H9 (cell line): ENCODE results near the gene FLG. TPM values are rescaled to one million over a fixed set of nuclear protein-coding genes. Genes with fewer than 3 reads are reported as not detected.

Experiments used
- DNase-seq: peaks from one replicate; pipeline ENCODE4 v3.0.0-alpha.2; 2017
- H2AFZ ChIP-seq: one replicate; pipeline ENCODE4 v1.6.1; 2013; ENCODE audit warnings: mild to moderate bottlenecking, low read length, control low read depth, moderate library complexity
- H2AK5ac ChIP-seq: 2 replicates; pipeline ENCODE4 v1.6.1; 2013; ENCODE audit warnings: low read length, control low read depth, mixed read lengths; ENCODE audit not compliant: insufficient read length
- H2BK120ac ChIP-seq: one replicate; pipeline ENCODE4 v1.6.1; 2013; ENCODE audit warnings: low read depth, mild to moderate bottlenecking, low read length, control low read depth, inconsistent platforms; ENCODE audit not compliant: poor library complexity, severe bottlenecking
- H2BK12ac ChIP-seq: 2 replicates; pipeline ENCODE4 v1.6.1; 2013; ENCODE audit warnings: low read length, control low read depth, mixed read lengths, low read depth; ENCODE audit not compliant: insufficient read length
- H2BK15ac ChIP-seq: 2 replicates; pipeline ENCODE4 v1.6.1; 2013; ENCODE audit warnings: low read depth, low read length, control low read depth
- H2BK20ac ChIP-seq: one replicate; pipeline ENCODE4 v1.6.1; 2013; ENCODE audit warnings: low read depth, mild to moderate bottlenecking, low read length, control low read depth, inconsistent platforms; ENCODE audit not compliant: poor library complexity, severe bottlenecking
- H2BK5ac ChIP-seq: 2 replicates; pipeline ENCODE4 v1.6.1; 2013; ENCODE audit warnings: low read length, control low read depth, mixed read lengths; ENCODE audit not compliant: insufficient read length
- H3K14ac ChIP-seq: 2 replicates; pipeline ENCODE4 v1.6.1; 2013; ENCODE audit warnings: low read length, control low read depth; ENCODE audit not compliant: insufficient read depth
- H3K18ac ChIP-seq: 2 replicates; pipeline ENCODE4 v1.6.1; 2013; ENCODE audit warnings: low read depth, mild to moderate bottlenecking, mixed read lengths, low read length, control low read depth; ENCODE audit not compliant: insufficient read length
- H3K23ac ChIP-seq: 2 replicates; pipeline ENCODE4 v1.6.1; 2013; ENCODE audit warnings: low read length, control low read depth, mixed read lengths, low read depth; ENCODE audit not compliant: insufficient read length
- H3K23me2 ChIP-seq: 2 replicates; pipeline ENCODE4 v1.6.1; 2013; ENCODE audit warnings: low read depth, mild to moderate bottlenecking, mixed read lengths, low read length, control low read depth; ENCODE audit not compliant: insufficient read length, poor library complexity, severe bottlenecking
- H3K27ac ChIP-seq: 2 replicates; pipeline ENCODE4 v1.5.1; 2013; ENCODE audit warnings: low read length, control low read depth, mixed read lengths, low read depth; ENCODE audit not compliant: insufficient read length
- H3K27me3 ChIP-seq: 2 replicates; pipeline ENCODE4 v1.6.1; 2013; ENCODE audit warnings: low read length, control low read depth, inconsistent platforms; ENCODE audit not compliant: insufficient read depth
- H3K4ac ChIP-seq: 2 replicates; pipeline ENCODE4 v1.6.1; 2013; ENCODE audit warnings: low read depth, mild to moderate bottlenecking, control low read depth, inconsistent platforms, low read length, moderate library complexity
- H3K4me1 ChIP-seq: 2 replicates; pipeline ENCODE4 v1.6.1; 2013; ENCODE audit warnings: low read length, control low read depth, inconsistent platforms; ENCODE audit not compliant: insufficient read depth
- H3K4me2 ChIP-seq: 2 replicates; pipeline ENCODE4 v1.6.1; 2013; ENCODE audit warnings: low read length, control low read depth, mixed read lengths; ENCODE audit not compliant: insufficient read length, insufficient read depth
- H3K56ac ChIP-seq: 2 replicates; pipeline ENCODE4 v1.6.1; 2013; ENCODE audit warnings: low read depth, mild to moderate bottlenecking, mixed read lengths, low read length, control low read depth; ENCODE audit not compliant: insufficient read length
- H3K79me1 ChIP-seq: 2 replicates; pipeline ENCODE4 v1.6.1; 2013; ENCODE audit warnings: low read depth, mild to moderate bottlenecking, moderate library complexity, low read length, control low read depth, inconsistent platforms; ENCODE audit not compliant: insufficient read depth, poor library complexity, severe bottlenecking
- H3K79me2 ChIP-seq: 2 replicates; pipeline ENCODE4 v1.6.1; 2013; ENCODE audit warnings: low read length, control low read depth, inconsistent platforms; ENCODE audit not compliant: insufficient read depth
- H3K9ac ChIP-seq: 2 replicates; pipeline ENCODE4 v1.6.1; 2013; ENCODE audit warnings: low read length, control low read depth, mixed read lengths; ENCODE audit not compliant: insufficient read length; ENCODE audit errors: extremely low read depth
- H3K9me3 ChIP-seq: one replicate; pipeline ENCODE4 v1.6.1; 2013; ENCODE audit warnings: low read depth, low read length, inconsistent platforms; ENCODE audit not compliant: control insufficient read depth
- H3T11ph ChIP-seq: one replicate; pipeline ENCODE4 v1.6.1; 2013; ENCODE audit warnings: mild to moderate bottlenecking, low read length, control low read depth, inconsistent platforms
- H4K20me1 ChIP-seq: one replicate; pipeline ENCODE4 v1.6.1; 2013; ENCODE audit not compliant: control insufficient read depth, insufficient read length, insufficient read depth
- H4K5ac ChIP-seq: 2 replicates; pipeline ENCODE4 v1.6.1; 2013; ENCODE audit warnings: low read depth, mild to moderate bottlenecking, mixed read lengths, low read length, control low read depth; ENCODE audit not compliant: insufficient read length
- H4K8ac ChIP-seq: replicated peaks from 2 replicates; pipeline ENCODE4 v1.6.1; 2013; ENCODE audit warnings: low read length, control low read depth, mixed read lengths, low read depth; ENCODE audit not compliant: insufficient read length
- H4K91ac ChIP-seq: 2 replicates; pipeline ENCODE4 v1.6.1; 2013; ENCODE audit warnings: low read depth, mild to moderate bottlenecking, moderate library complexity, mixed read lengths, low read length, control low read depth; ENCODE audit not compliant: insufficient read length
- H3K27ac Mint-ChIP-seq, 3 experiments: 2 replicates in 2 of 3; 3 replicates in 1 of 3; pipeline ENCODE4 v1.8.0; 2020 to 2021; ENCODE audit warnings: mixed read lengths in 3 of 3, mild to moderate bottlenecking in 1 of 3, moderate library complexity in 1 of 3
- H3K27me3 Mint-ChIP-seq: 2 replicates; pipeline ENCODE4 v1.8.0; 2021; ENCODE audit warnings: low read depth, mild to moderate bottlenecking, moderate library complexity, mixed read lengths
- H3K36me3 Mint-ChIP-seq, 3 experiments: 2 replicates in 2 of 3; 3 replicates in 1 of 3; pipeline ENCODE4 v1.8.0; 2020 to 2021; ENCODE audit warnings: low read depth in 3 of 3, mixed read lengths in 3 of 3; ENCODE audit not compliant: insufficient read depth in 1 of 3
- H3K4me1 Mint-ChIP-seq, 2 experiments: 2 replicates each; pipeline ENCODE4 v1.8.0; 2020; ENCODE audit warnings: mixed read lengths in 2 of 2
- H3K4me3 Mint-ChIP-seq, 2 experiments: 2 replicates in 1 of 2; 3 replicates in 1 of 2; pipeline ENCODE4 v1.8.0; 2020 to 2021; ENCODE audit warnings: mild to moderate bottlenecking in 2 of 2, mixed read lengths in 2 of 2, moderate library complexity in 1 of 2
- H3K9me3 Mint-ChIP-seq, 2 experiments: 2 replicates in 1 of 2; 3 replicates in 1 of 2; pipeline ENCODE4 v1.8.0; 2020; ENCODE audit warnings: mild to moderate bottlenecking in 2 of 2, mixed read lengths in 2 of 2, moderate library complexity in 1 of 2
- CTCF ChIP-seq: fragments of 200-600 bp; sonication (generic); conservative IDR thresholded peaks from 3 replicates; pipeline ENCODE4 v1.8.0; 2021; ENCODE audit warnings: antibody characterized with exemption, mild to moderate bottlenecking
- WGBS: extraction: QIAGEN DNeasy Blood & Tissue Kit; methylation state at CpG from one replicate; pipeline ENCODE4 v1.1.7; 2013; ENCODE audit warnings: missing lambda C conversion rate, low lambda C conversion rate, mixed read lengths; ENCODE audit not compliant: insufficient read length; ENCODE audit errors: extremely low coverage; 5-methylcytosine and 5-hydroxymethylcytosine counted together
- total RNA-seq: library from RNA; stranded (reverse); gene quantifications from 2 replicates; pipeline ENCODE4 v1.2.1, GENCODE V29; 2021

The FLG gene
- total RNA-seq, 1 experiment from 2014 or later: not detected

- H3T11ph ChIP-seq: no peak overlapping the region
- no peak overlapping the region for H3K27ac Mint-ChIP-seq
- TF ChIP-seq CTCF: no peak
- no peaks in the 10 kb centered on the region for H4K20me1 ChIP-seq
- peaks cover 3 to 16% (median 7%) of the 10 kb centered on the region in 3 experiments; a peak in 5 of 7 replicates for H3K36me3 Mint-ChIP-seq
- H2BK120ac ChIP-seq: no peak overlapping the region
- H3K9me3 Mint-ChIP-seq: peaks cover 94% of the 10 kb centered on the region in 2 experiments
- H3K4me2 ChIP-seq: no peak overlapping the region
- H4K5ac ChIP-seq: no peak overlapping the region
- no peaks in the 10 kb centered on the region for H3K79me1 ChIP-seq
- H3K4me1 ChIP-seq: no peaks in the 10 kb centered on the region
- H2BK12ac ChIP-seq: no peak overlapping the region
- H2BK5ac ChIP-seq: no peak overlapping the region
- H3K14ac ChIP-seq: no peak overlapping the region
- no peak overlapping the region for H2BK15ac ChIP-seq
- H3K23me2 ChIP-seq: no peaks in the 10 kb centered on the region
- no peaks in the 10 kb centered on the region for H3K4me1 Mint-ChIP-seq
- no peak overlapping the region for H3K56ac ChIP-seq
- H3K27ac ChIP-seq: no peak overlapping the region
- no peak overlapping the region for H4K91ac ChIP-seq
- H2AFZ ChIP-seq: no peak overlapping the region
- peaks cover 1% of the 10 kb centered on the region; the same call in 1 of the 2 replicates for H3K27me3 Mint-ChIP-seq
- WGBS: no CpG with 5 or more reads among the region's 3 CpGs
- H3K9ac ChIP-seq: no peak overlapping the region
- H3K4ac ChIP-seq: no peak overlapping the region
- H2AK5ac ChIP-seq: no peak overlapping the region
- H3K9me3 ChIP-seq: peaks cover 68% of the 10 kb centered on the region
- no peak overlapping the region for H2BK20ac ChIP-seq
- H3K23ac ChIP-seq: no peak overlapping the region
- DNase-seq: no peak
- no peaks in the 10 kb centered on the region for H3K79me2 ChIP-seq
- no peak overlapping the region for H3K4me3 Mint-ChIP-seq
- H3K18ac ChIP-seq: no peak overlapping the region
- no peaks in the 10 kb centered on the region for H3K27me3 ChIP-seq
- H4K8ac ChIP-seq: no peak overlapping the region
These were observed 49.4 kb upstream of the FLG start for GRCh38 chr1:152374451-152374850.
